Measurements from ENCODE around the gene PFDN1.

DNA sequence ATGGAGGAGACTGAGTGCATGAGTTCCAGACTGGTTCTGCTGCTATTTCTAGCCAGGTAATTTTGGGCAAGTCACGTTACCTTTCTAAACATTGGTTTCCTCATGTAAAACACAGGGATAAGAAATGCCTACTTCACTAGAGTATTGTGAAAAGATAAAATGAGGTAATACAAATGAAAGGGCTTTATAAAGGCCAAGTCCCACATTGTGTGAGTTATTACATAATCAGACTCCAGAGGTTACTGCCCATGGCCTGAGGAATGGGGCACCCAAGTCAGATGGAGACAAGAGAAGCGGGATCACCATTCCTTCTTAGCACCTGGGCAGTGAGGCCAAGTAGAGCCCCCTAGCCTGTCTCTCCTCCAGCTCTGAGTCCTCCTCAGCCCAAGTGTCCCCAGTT, 36.0 kb upstream of the PFDN1 start:
- TF ChIP-seq, protein P1, sequence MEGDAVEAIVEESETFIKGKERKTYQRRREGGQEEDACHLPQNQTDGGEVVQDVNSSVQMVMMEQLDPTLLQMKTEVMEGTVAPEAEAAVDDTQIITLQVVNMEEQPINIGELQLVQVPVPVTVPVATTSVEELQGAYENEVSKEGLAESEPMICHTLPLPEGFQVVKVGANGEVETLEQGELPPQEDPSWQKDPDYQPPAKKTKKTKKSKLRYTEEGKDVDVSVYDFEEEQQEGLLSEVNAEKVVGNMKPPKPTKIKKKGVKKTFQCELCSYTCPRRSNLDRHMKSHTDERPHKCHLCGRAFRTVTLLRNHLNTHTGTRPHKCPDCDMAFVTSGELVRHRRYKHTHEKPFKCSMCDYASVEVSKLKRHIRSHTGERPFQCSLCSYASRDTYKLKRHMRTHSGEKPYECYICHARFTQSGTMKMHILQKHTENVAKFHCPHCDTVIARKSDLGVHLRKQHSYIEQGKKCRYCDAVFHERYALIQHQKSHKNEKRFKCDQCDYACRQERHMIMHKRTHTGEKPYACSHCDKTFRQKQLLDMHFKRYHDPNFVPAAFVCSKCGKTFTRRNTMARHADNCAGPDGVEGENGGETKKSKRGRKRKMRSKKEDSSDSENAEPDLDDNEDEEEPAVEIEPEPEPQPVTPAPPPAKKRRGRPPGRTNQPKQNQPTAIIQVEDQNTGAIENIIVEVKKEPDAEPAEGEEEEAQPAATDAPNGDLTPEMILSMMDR (IDR thresholded peaks at IDR 0.05; ENCODE audit: insufficient read depth, low read length), result no peak
- TF ChIP-seq POLR2AphosphoS5 (IDR thresholded peaks at IDR 0.05; ENCODE audit: low read depth), result no peak
- TF ChIP-seq REST (IDR thresholded peaks at IDR 0.05; ENCODE audit: insufficient replicate concordance, low read depth), result no peak
- no peak for TF ChIP-seq GABPA (IDR thresholded peaks at IDR 0.05; ENCODE audit: low read depth)

Measured in HL-60 (cell line).